ENCODE measurements around the gene IMMP2L. TPM values are rescaled to one million over a fixed set of nuclear protein-coding genes. Genes with fewer than 3 reads are reported as not detected.
"Not testable (repeated sequence)": the region's sequence is repeated elsewhere in the genome, so short reads cannot be mapped to it uniquely, and the experiment has no call there.

Gene IMMP2L
- total RNA-seq, 1 donor from 2014 or later: 21.5 TPM

GRCh38 chr7:111282626-111283025 lies 279.7 kb downstream of the IMMP2L start:
- TF ChIP-seq EZH2 (IDR thresholded peaks at IDR 0.05) (no peak), EZH2phosphoT487 (IDR thresholded peaks at IDR 0.05) (no peak), CTCF (IDR thresholded peaks at IDR 0.05) (no peak)
- no peaks in the 10 kb centered on the region for H3K9me3 ChIP-seq (ENCODE audit: low read depth)
- H3K79me2 ChIP-seq (ENCODE audit: low read depth): no peaks in the 10 kb centered on the region
- H3K4me2 ChIP-seq: no peak overlapping the region
- H2AFZ ChIP-seq (replicated peaks): no peak overlapping the region
- Mint-ChIP-seq H3K9me3 (no peaks in the 10 kb centered on the region), H3K36me3 (no peaks in the 10 kb centered on the region), H3K27me3 (ENCODE audit: insufficient read depth, low read depth) (no peaks in the 10 kb centered on the region), H3K4me1 (no peaks in the 10 kb centered on the region), H3K4me3 (no peak overlapping the region), H3K27ac (no peak overlapping the region)
- H3K27ac ChIP-seq: no peak overlapping the region
- H4K20me1 ChIP-seq (ENCODE audit: low read depth): no peaks in the 10 kb centered on the region
- H3K27me3 ChIP-seq: no peaks in the 10 kb centered on the region
- no peaks in the 10 kb centered on the region for H3K4me1 ChIP-seq
- H3K4me3 ChIP-seq: no peak overlapping the region
- no peak for DNase-seq (ENCODE audit: low spot score)
- H3K36me3 ChIP-seq: no peaks in the 10 kb centered on the region
- H3K9ac ChIP-seq: no peak overlapping the region
- H3F3A ChIP-seq (ENCODE audit: low read depth): no peaks in the 10 kb centered on the region

- Histone ChIP-seq H3K4me3 (no peak overlapping the region), H4K20me1 (ENCODE audit: low read depth) (no peaks in the 10 kb centered on the region), H3K4me2 (no peak overlapping the region), H3K79me2 (ENCODE audit: low read depth) (no peaks in the 10 kb centered on the region), H3K27ac (no peak overlapping the region), H3K27me3 (no peaks in the 10 kb centered on the region), H3K9me3 (ENCODE audit: low read depth) (no peaks in the 10 kb centered on the region), H3K36me3 (no peaks in the 10 kb centered on the region), H2AFZ (replicated peaks) (no peak overlapping the region), H3K4me1 (peaks cover 10% of the 10 kb centered on the region), H3F3A (ENCODE audit: low read depth) (no peaks in the 10 kb centered on the region), H3K9ac (no peak overlapping the region)
- no peak for DNase-seq (ENCODE audit: low spot score)
- Mint-ChIP-seq H3K4me1 (no peaks in the 10 kb centered on the region), H3K27ac (no peak overlapping the region), H3K4me3 (no peak overlapping the region), H3K27me3 (ENCODE audit: insufficient read depth, low read depth) (no peaks in the 10 kb centered on the region), H3K36me3 (no peaks in the 10 kb centered on the region), H3K9me3 (no peaks in the 10 kb centered on the region)
- no peak for TF ChIP-seq EZH2phosphoT487 (IDR thresholded peaks at IDR 0.05)
Observed at GRCh38 chr7:111274857-111275256, 287.4 kb downstream of the IMMP2L start.

GRCh38 chr7:111272092-111272491 lies 290.2 kb downstream of the IMMP2L start:
- no peak overlapping the region for H3K4me3 Mint-ChIP-seq

GRCh38 chr7:111270794-111271193 lies 291.5 kb downstream of the IMMP2L start:
- H3F3A ChIP-seq (ENCODE audit: low read depth); H4K20me1 ChIP-seq (ENCODE audit: low read depth); H3K9ac ChIP-seq; H2AFZ ChIP-seq (replicated peaks); H3K27ac Mint-ChIP-seq; H3K9me3 ChIP-seq (ENCODE audit: low read depth); H3K27me3 Mint-ChIP-seq (ENCODE audit: insufficient read depth, low read depth); H3K4me3 Mint-ChIP-seq; H3K9me3 Mint-ChIP-seq; H3K4me2 ChIP-seq; H3K36me3 Mint-ChIP-seq; H3K27ac ChIP-seq; H3K36me3 ChIP-seq; DNase-seq (ENCODE audit: low spot score); H3K27me3 ChIP-seq; H3K4me3 ChIP-seq; H3K79me2 ChIP-seq (ENCODE audit: low read depth); H3K4me1 ChIP-seq: not testable (repeated sequence)
- H3K4me1 Mint-ChIP-seq: peaks cover 11% of the 10 kb centered on the region

More at GRCh38 chr7:111272092-111272491, 290.2 kb downstream of the IMMP2L start:
- Histone ChIP-seq H3K4me1 (peaks cover 10% of the 10 kb centered on the region), H4K20me1 (ENCODE audit: low read depth) (no peaks in the 10 kb centered on the region), H3K4me2 (no peak overlapping the region), H3K4me3 (no peak overlapping the region), H3K9ac (no peak overlapping the region), H2AFZ (replicated peaks) (no peak overlapping the region), H3K27ac (no peak overlapping the region), H3K27me3 (no peaks in the 10 kb centered on the region), H3K9me3 (ENCODE audit: low read depth) (no peaks in the 10 kb centered on the region), H3F3A (ENCODE audit: low read depth) (no peaks in the 10 kb centered on the region), H3K36me3 (no peaks in the 10 kb centered on the region), H3K79me2 (ENCODE audit: low read depth) (no peaks in the 10 kb centered on the region)
- Mint-ChIP-seq H3K4me1 (peaks cover 4% of the 10 kb centered on the region), H3K9me3 (no peaks in the 10 kb centered on the region), H3K27ac (no peak overlapping the region), H3K27me3 (ENCODE audit: insufficient read depth, low read depth) (no peaks in the 10 kb centered on the region), H3K36me3 (no peaks in the 10 kb centered on the region)
- no peak for DNase-seq (ENCODE audit: low spot score)
- no peak for TF ChIP-seq CTCF (IDR thresholded peaks at IDR 0.05)
- TF ChIP-seq EZH2 (IDR thresholded peaks at IDR 0.05): no peak
- TF ChIP-seq EZH2phosphoT487 (IDR thresholded peaks at IDR 0.05): no peak
